NOMO-1 treated with dmso at 0.1 percent for 144 hours (cell line): Measurements from ENCODE around the gene RPS6KC1.
"Not testable (repeated sequence)": the region's sequence is repeated elsewhere in the genome, so short reads cannot be mapped to it uniquely, and the experiment has no call there.

Experiments used
- DNase-seq: peaks from one replicate; lab custom pipeline; 2025; ENCODE audit not compliant: unreplicated experiment; lab: John Stamatoyannopoulos, UW

Gene RPS6KC1

DNA sequence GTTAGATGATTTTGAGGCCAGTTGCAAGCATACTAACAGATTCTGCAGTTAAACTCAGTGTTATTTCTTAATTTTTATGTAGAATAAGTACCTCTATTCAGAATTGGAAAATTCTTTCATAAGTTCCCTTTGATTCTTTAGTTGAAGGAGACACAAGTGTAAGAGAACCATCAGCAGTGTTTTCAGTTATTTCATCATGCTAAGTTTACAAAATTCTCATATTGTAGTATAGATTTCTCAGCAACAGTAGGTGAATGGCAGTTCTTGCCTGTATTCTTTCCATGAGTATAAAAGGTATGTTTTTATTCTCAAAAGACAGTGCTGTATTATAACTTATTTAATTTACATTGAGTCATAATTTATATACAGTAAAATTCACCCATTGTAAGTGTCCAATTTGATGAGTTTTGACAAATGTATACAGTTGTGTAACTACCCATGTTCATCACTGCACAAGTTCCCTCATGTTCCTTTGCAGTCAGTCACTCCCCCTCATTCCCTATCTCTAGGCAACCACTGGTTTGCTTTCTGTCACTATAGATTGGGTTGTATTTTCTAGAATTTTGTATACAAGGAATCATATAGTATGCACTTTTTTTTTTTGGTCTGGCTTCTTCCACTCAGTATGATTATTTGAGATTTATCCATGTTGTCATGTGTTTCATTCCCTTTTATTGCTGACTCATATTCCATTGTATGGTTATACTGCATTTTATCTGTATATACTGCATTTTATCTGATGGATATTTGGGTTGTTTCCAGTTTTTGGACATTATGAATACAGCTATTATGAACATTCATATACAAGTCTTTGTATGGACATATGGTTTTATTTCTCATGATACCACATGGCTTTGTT is 3.9 kb downstream of the RPS6KC1 start:
- DNase-seq: no peak

GRCh38 chr1:213055767-213056166 is 4.7 kb downstream of the RPS6KC1 start:
- no peak for DNase-seq

- DNase-seq: no peak
Observed at GRCh38 chr1:213057264-213058059, 6.4 kb downstream of the RPS6KC1 start.

- DNase-seq: no peak
Observed at GRCh38 chr1:213060836-213061235, 9.8 kb downstream of the RPS6KC1 start.

- DNase-seq: no peak
Observed at GRCh38 chr1:213061263-213061662, 10.2 kb downstream of the RPS6KC1 start.

- DNase-seq: no peak
Observed at GRCh38 chr1:213065800-213066199, 14.8 kb downstream of the RPS6KC1 start.

- DNase-seq: no peak
Observed at GRCh38 chr1:213066363-213066762, 15.3 kb downstream of the RPS6KC1 start.

GRCh38 chr1:213067352-213067751 is 16.3 kb downstream of the RPS6KC1 start:
- DNase-seq: no peak

- DNase-seq: peak; percentile 22
Observed at GRCh38 chr1:213070406-213070805, 19.4 kb downstream of the RPS6KC1 start.

- DNase-seq: no peak
Observed at GRCh38 chr1:213075725-213076124, 24.7 kb downstream of the RPS6KC1 start.

GRCh38 chr1:213082420-213083111 is 31.5 kb downstream of the RPS6KC1 start:
- no peak for DNase-seq

DNA sequence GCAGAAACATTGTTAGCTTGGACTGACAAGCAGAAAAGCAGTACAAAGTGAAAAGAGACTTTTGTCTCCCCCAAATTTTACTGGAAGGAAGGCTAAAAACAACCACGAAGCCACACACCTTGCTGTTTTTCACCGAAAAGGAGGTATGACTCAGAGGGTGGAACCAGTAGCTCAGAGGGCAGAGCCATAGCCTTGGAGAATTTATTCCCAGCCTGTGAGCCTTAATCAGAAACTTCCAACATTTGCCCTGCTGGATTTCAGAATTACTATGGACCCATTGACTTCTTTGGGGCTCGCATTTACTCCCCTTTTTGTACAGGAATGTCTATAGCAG is 32.0 kb downstream of the RPS6KC1 start:
- no peak for DNase-seq

DNA sequence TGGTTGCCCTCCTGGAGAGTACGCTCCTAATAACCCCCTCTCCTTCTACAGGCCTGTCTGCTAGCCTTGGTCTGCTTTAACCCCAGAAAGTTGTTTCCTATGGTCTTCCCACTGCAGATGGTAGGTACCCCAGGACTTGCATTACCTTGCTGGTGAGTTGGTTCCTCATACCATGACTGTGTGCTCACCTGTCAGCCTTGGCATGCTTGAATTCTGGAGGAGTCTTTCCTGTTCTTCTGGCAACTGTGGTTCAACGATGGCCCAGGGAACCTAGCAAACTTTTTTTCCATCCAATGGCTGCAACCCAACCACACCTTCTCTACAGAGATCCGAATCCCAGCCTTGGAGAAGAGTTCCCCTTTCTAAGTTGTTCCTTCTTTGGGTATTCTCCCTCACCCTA is 36.9 kb downstream of the RPS6KC1 start:
- no peak for DNase-seq

DNA sequence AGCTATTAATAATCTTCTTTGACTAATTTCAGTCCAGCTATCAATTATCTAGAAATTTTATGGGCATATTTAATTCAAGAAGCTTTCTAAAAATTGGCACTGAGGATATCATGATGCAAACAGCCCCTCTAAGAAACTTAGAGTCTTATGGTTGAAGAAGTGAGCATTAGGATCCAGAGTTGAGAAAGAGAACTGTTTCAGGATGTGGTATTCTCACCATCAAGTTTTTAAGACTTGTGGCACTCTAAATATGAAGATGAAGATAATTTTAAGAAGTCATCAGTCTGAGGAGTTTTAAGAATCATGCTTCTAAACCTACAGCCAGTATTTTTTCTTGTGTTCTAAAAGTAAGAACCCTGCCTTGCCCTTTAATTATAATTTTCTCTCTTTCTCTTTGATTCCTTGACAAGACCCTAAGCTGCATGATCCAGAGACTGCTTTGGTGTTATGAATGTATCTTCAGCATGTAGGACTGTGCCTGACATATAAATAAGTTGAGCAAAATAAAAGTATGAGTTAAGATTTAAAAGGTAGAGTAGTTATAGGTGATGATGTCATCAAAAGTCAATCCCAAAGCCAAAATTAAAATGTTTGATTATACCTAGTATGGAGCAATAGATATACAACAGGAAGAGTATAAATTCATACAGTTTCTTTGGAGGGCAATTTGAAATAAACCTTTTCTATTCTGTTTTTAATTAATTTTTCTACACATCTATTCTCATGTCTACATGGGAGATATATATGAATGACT is 39.1 kb downstream of the RPS6KC1 start:
- DNase-seq: no peak

- no peak for DNase-seq
Observed at GRCh38 chr1:213094446-213094845, 43.4 kb downstream of the RPS6KC1 start.

DNA sequence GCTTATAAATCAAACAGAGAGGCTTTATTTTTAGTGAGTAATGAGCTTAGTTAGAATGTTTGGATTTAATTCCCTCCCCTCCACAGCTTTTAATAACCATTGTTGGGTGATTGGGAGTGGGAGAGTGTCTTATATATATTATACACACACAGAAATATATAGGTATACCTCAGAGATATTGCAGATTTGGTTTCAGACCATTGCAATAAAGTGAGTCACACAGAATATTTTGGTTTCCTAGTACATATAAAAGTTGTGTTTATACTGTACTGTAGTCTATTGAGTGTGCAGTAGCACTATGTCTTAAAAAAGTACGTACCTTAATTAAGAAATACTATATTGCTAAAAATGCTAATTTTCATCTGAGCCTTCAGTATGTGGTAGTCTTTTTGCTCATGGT is 44.4 kb downstream of the RPS6KC1 start:
- no peak for DNase-seq

DNA sequence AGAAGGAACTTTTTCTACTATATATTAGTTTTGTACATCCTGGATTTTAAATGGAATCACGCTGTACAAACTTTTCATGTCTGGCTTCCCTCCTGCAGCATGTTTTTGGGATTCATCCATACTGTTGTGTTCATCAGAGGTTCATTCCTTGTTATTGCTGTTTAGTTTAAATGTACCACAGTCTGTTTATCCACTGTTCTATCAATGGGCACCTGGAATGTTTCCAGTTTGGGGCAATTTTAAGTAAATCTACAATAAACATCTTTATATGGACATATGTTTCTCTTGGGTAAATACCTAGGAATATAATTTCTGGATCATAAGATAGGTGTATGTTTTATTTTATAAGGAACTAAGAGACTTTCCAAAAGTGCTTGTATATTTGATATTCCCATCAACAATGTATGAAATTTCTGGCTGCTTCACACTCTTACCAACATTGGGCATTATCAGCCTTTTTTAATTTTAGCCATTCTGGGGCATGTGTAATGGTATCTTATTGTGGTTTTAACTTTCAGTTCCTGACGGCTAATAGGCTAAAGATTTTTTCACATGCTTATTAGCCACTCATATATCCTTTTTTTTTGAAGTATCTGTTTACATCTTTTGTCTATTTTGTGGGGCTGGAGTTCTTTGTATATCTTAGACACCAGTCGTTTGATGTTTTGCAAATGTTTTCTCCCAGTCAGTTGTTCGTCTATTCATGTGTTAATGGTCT is 48.8 kb downstream of the RPS6KC1 start:
- DNase-seq: no peak

DNA sequence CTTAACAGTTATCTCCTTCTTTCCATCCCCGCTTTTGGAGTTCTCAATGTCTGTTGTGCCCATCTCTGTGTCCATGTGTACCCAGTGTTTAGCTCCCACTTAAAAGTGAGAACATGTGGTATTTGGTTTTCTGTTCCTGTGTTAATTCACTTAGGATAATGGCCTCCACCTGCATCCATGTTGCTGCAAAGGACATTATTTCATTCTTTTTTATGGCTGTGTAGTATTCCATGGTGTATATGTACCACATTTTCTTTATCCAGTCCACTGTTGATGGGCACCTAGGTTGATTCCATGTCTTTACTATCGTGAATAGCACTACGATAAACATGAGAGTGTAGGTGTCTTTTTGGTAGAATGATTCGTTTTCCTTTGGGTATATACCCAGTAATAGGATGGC is 49.5 kb downstream of the RPS6KC1 start:
- DNase-seq: not testable (repeated sequence)

GRCh38 chr1:213103377-213104306 is 52.6 kb downstream of the RPS6KC1 start:
- no peak for DNase-seq
